Mucosa of descending colon (tissue), 3 donors: ENCODE data around the gene PSTPIP2. TPM values are rescaled to one million over a fixed set of nuclear protein-coding genes. Genes with fewer than 3 reads are reported as not detected.

Experiments
- ATAC-seq: fragments of 200-7000 bp; cut with Tn5 transposase; one replicate; pipeline ENCODE4 v1.9.1; 2020; ENCODE audit warnings: mild to moderate bottlenecking, moderate library complexity
- DNase-seq, 3 donors: peaks; one replicate each; pipeline ENCODE4 v3.0.0-alpha.2; 2020
- H3K36me3 ChIP-seq: fragments of 200-600 bp; one replicate; pipeline ENCODE4 v1.8.0; 2021; ENCODE audit warnings: low read depth, mild to moderate bottlenecking
- H3K4me1 ChIP-seq: fragments of 200-600 bp; one replicate; pipeline ENCODE4 v1.8.0; 2021; ENCODE audit warnings: low read depth, mild to moderate bottlenecking
- H3K4me3 ChIP-seq: fragments of 200-600 bp; one replicate; pipeline ENCODE4 v1.8.0; 2021; ENCODE audit warnings: mild to moderate bottlenecking
- H3K9me3 ChIP-seq: fragments of 200-600 bp; one replicate; pipeline ENCODE4 v1.8.0; 2021; ENCODE audit warnings: mild to moderate bottlenecking
- CTCF ChIP-seq: fragments of 200-600 bp; IDR thresholded peaks from one replicate; pipeline ENCODE4 v1.8.0; 2022; ENCODE audit warnings: antibody characterized with exemption, mild to moderate bottlenecking
- intact Hi-C, 2 donors: fragments of 100-400 bp; cut with DNase I in 1 of 2; cut with micrococcal nuclease in 1 of 2; formaldehyde crosslinking; loops; one replicate each; pipeline versions ENCODE4 v1.11.0 to v1.11.1; 2022; cut with DNase I, micrococcal nuclease
- long read RNA-seq, 2 donors: library from polyadenylated mRNA; unstranded; transcript quantifications; one replicate each; pipeline ENCODE4 v2.0.0, GENCODE V29; 2019 to 2021
- total RNA-seq, 3 donors: library from RNA; stranded (reverse); fragmentation: NEBNext Ultra II Directional in 2 of 3; extraction: Animal tissue kit (Norgen Biotek cat#: 25700) in 2 of 3; gene quantifications; one replicate each; pipeline versions ENCODE4 v1.2.1 to v1.2.4, GENCODE V29; 2021 to 2023
- donor health status: DM: no; HTN: no; CAD: no; lungs with moderate emphysema.
- donor health status: DM: no; HTN: no; CAD: no.
- donor health status: DM: no; HTN: yes; CAD: no.

Gene PSTPIP2
- 1 to 10 TPM; 2.9 to 9.4 (median 9.0) TPM for total RNA-seq
- long read RNA-seq, donor 1, transcript PSTPIP2-201 (15 exons, 3,000 nt) = major isoform, 7 of 7 reads
- long read RNA-seq, donor 1, partial matches to known transcripts = 0 of 7 reads
- long read RNA-seq, donor 1, other reads (novel, unspliced or antisense) = 0 of 7 reads
- long read RNA-seq, donor 2, partial matches to known transcripts = 1 of 5 reads
- long read RNA-seq, donor 2, other reads (novel, unspliced or antisense) = 0 of 5 reads

GRCh38 chr18:46071653-46072375 is at the start of gene PSTPIP2:
Gene PSTPIP2, minus strand, starts transcription at chr18:46072260. Its CDS starts 72 bp downstream, at chr18:46072188.
- Histone ChIP-seq H3K36me3 (no peaks in the 10 kb centered on the region), H3K9me3 (no peaks in the 10 kb centered on the region), H3K4me3 (peak within 1 kb of the TSS; percentile 40), H3K4me1 (peaks cover 7% of the 10 kb centered on the region)
- intact Hi-C loops = loop anchor here in 1 of 2 donors (10.0 kb wide), 1 partner anchor 107 kb away; the partner anchor contains the start of gene EPG5
- TF ChIP-seq CTCF = no peak
- DNase-seq (peak; percentile 76 to 82 (median 80)), ATAC-seq (peak; percentile 83)

GRCh38 chr18:46113751-46114150 is 41.7 kb upstream of the PSTPIP2 start:
- Histone ChIP-seq H3K4me1 (peaks cover 8% of the 10 kb centered on the region), H3K4me3 (no peak overlapping the region), H3K36me3 (no peaks in the 10 kb centered on the region), H3K9me3 (no peaks in the 10 kb centered on the region)
- DNase-seq (no peak), ATAC-seq (no peak)
- no peak for TF ChIP-seq CTCF
- intact Hi-C loops = no loop called here

- no peak for TF ChIP-seq CTCF
- Histone ChIP-seq H3K36me3 (no peaks in the 10 kb centered on the region), H3K4me1 (peaks cover 8% of the 10 kb centered on the region), H3K9me3 (no peaks in the 10 kb centered on the region), H3K4me3 (no peak overlapping the region)
- DNase-seq = no peak
- no peak for ATAC-seq
- intact Hi-C loops = no loop called here
These were observed 38.3 kb upstream of the PSTPIP2 start for GRCh38 chr18:46110406-46110805.

GRCh38 chr18:46109386-46109785 is 37.3 kb upstream of the PSTPIP2 start:
- peak; percentile 76 for ATAC-seq
- no peak overlapping the region for H3K4me3 ChIP-seq
- DNase-seq = no peak
- H3K4me1 ChIP-seq = peaks cover 8% of the 10 kb centered on the region
- intact Hi-C loops = no loop called here
- no peaks in the 10 kb centered on the region for H3K9me3 ChIP-seq
- no peak for TF ChIP-seq CTCF
- no peaks in the 10 kb centered on the region for H3K36me3 ChIP-seq

- H3K9me3 ChIP-seq = no peaks in the 10 kb centered on the region
- H3K4me1 ChIP-seq = peaks cover 4% of the 10 kb centered on the region
- intact Hi-C loops = no loop called here
- peak within 1 kb of the TSS; percentile 76 for H3K4me3 ChIP-seq
- DNase-seq (peak; percentile 95 to 97 (median 95)), ATAC-seq (peak; percentile 99)
- H3K36me3 ChIP-seq = no peaks in the 10 kb centered on the region
- TF ChIP-seq CTCF = no peak
These were observed 32.3 kb upstream of the PSTPIP2 start, which contains the start of gene HAUS1 for GRCh38 chr18:46104128-46104911. Gene HAUS1, plus strand, starts transcription at chr18:46104385. Its CDS starts 27 bp downstream, at chr18:46104412.
